DND-41 (cell line): ENCODE data around the gene HEATR3.

Source experiments
- ATAC-seq: fragments of 200-7000 bp; cut with Tn5 transposase; 3 replicates; pipeline ENCODE4 v1.9.1; 2021; ENCODE audit warnings: low read depth; ENCODE audit not compliant: insufficient read depth
- DNase-seq: peaks from one replicate; pipeline ENCODE4 v3.0.0-alpha.2; 2020
- H2AFZ ChIP-seq: 2 replicates; pipeline ENCODE4 v1.6.0; 2012; ENCODE audit warnings: low read depth, low read length
- H3K27ac ChIP-seq: 2 replicates; pipeline ENCODE4 v1.5.1; 2012; ENCODE audit warnings: low read length, inconsistent platforms
- H3K27me3 ChIP-seq: fragments of 200-600 bp; sonication (generic); 2 replicates; pipeline ENCODE4 v1.6.0; 2012; ENCODE audit warnings: low read length, mild to moderate bottlenecking, inconsistent platforms; ENCODE audit not compliant: insufficient read depth, poor library complexity
- H3K36me3 ChIP-seq: 2 replicates; pipeline ENCODE4 v1.5.1; 2012; ENCODE audit warnings: low read length, inconsistent platforms; ENCODE audit not compliant: insufficient read depth
- H3K4me1 ChIP-seq: 2 replicates; pipeline ENCODE4 v1.5.1; 2012; ENCODE audit warnings: mild to moderate bottlenecking, low read length; ENCODE audit not compliant: insufficient read depth
- H3K4me2 ChIP-seq: 2 replicates; pipeline ENCODE4 v1.6.0; 2012; ENCODE audit warnings: mild to moderate bottlenecking, moderate library complexity, low read length, inconsistent platforms; ENCODE audit not compliant: insufficient read depth
- H3K4me3 ChIP-seq, 2 experiments: fragments of 200-600 bp in 1 of 2; shearing (Covaris generic) in 1 of 2; 2 replicates each; pipeline ENCODE4 v1.5.1; 2012 to 2016; ENCODE audit warnings: inconsistent platforms in 2 of 2, low read length in 2 of 2, mild to moderate bottlenecking in 2 of 2, low read depth in 1 of 2, moderate library complexity in 1 of 2
- H3K79me2 ChIP-seq: 2 replicates; pipeline ENCODE4 v1.6.0; 2012; ENCODE audit warnings: low read length, inconsistent platforms; ENCODE audit not compliant: insufficient read depth
- H3K9ac ChIP-seq: 2 replicates; pipeline ENCODE4 v1.6.0; 2012; ENCODE audit warnings: low read depth, mild to moderate bottlenecking, inconsistent platforms, low read length, moderate library complexity
- H3K9me3 ChIP-seq: 2 replicates; pipeline ENCODE4 v1.5.1; 2012; ENCODE audit warnings: low read length, moderate library complexity, mild to moderate bottlenecking, inconsistent platforms; ENCODE audit not compliant: insufficient read depth, severe bottlenecking
- H4K20me1 ChIP-seq: 2 replicates; pipeline ENCODE4 v1.6.0; 2012; ENCODE audit warnings: low read length; ENCODE audit not compliant: insufficient read depth
- EZH2 ChIP-seq: IDR thresholded peaks from 3 replicates; pipeline ENCODE4 v1.6.1; 2012; ENCODE audit warnings: borderline replicate concordance, low read depth, mild to moderate bottlenecking, moderate library complexity, low read length, inconsistent platforms; ENCODE audit not compliant: severe bottlenecking
- TF ChIP-seq, protein P1 (sequence below): IDR thresholded peaks from 2 replicates; pipeline ENCODE4 v1.5.1; 2012; ENCODE audit warnings: borderline replicate concordance, low read length, moderate library complexity, mild to moderate bottlenecking; ENCODE audit not compliant: poor library complexity, severe bottlenecking; ENCODE audit errors: extremely low read depth

HEATR3 gene

DNA sequence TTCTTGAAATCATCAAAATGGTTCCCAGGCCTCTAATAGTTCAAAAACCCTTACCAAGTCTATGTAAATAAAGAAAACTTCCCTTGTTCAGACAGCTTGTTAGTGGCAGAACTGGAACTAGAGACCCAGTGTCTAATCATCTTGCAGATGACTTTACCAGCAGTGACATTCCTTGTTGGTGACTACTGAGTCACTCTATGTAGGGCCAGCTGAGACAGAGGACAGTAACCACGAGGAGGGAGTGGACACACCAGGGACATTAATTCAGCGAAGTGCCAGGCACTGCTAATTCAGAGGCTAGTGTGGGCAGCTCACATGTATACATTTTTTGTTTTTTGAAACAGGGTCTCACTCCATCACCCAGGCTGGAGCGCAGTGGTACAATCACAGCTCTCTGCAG lies 6.1 kb upstream of the HEATR3 start:
- H3K27ac ChIP-seq = no peak overlapping the region
- H3K4me1 ChIP-seq = peaks cover 6% of the 10 kb centered on the region
- H3K27me3 ChIP-seq = no peaks in the 10 kb centered on the region
- no peak overlapping the region for H3K4me3 ChIP-seq
- peaks cover 7% of the 10 kb centered on the region for H3K9me3 ChIP-seq
- H3K79me2 ChIP-seq = no peaks in the 10 kb centered on the region
- TF ChIP-seq EZH2 = no peak
- TF ChIP-seq, protein P1, sequence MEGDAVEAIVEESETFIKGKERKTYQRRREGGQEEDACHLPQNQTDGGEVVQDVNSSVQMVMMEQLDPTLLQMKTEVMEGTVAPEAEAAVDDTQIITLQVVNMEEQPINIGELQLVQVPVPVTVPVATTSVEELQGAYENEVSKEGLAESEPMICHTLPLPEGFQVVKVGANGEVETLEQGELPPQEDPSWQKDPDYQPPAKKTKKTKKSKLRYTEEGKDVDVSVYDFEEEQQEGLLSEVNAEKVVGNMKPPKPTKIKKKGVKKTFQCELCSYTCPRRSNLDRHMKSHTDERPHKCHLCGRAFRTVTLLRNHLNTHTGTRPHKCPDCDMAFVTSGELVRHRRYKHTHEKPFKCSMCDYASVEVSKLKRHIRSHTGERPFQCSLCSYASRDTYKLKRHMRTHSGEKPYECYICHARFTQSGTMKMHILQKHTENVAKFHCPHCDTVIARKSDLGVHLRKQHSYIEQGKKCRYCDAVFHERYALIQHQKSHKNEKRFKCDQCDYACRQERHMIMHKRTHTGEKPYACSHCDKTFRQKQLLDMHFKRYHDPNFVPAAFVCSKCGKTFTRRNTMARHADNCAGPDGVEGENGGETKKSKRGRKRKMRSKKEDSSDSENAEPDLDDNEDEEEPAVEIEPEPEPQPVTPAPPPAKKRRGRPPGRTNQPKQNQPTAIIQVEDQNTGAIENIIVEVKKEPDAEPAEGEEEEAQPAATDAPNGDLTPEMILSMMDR = no peak
- no peaks in the 10 kb centered on the region for H4K20me1 ChIP-seq
- H3K36me3 ChIP-seq = no peaks in the 10 kb centered on the region
- no peak overlapping the region for H3K4me2 ChIP-seq
- H3K9ac ChIP-seq = no peak overlapping the region
- ATAC-seq = no peak
- H2AFZ ChIP-seq = no peak overlapping the region
- no peak for DNase-seq

DNA sequence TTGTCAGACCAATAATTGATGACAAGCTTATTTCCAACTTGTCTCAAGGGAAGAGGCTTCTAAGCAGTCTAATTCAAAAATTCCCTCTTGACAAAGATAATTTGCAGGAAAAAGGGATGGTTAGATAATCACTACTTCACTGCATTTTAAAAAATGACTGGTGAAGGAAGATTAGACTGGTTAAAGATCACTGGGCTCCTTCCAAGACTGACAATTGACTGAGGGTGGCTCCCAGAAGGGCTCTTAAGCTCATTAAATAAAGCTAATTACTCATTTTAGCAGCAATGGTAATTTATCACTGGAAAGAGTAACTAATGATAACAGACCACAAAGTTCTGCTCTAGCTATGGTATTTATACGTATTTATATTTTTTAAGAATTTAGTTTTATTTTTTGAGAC lies 4.4 kb upstream of the HEATR3 start:
- TF ChIP-seq, protein P1 = no peak
- TF ChIP-seq EZH2 = no peak
- no peak overlapping the region for H3K4me3 ChIP-seq
- H4K20me1 ChIP-seq = 0 out of 2 replicates have a peak, but pooled peaks cover under 1% of the 10 kb centered on the region
- H3K9me3 ChIP-seq = peaks cover 3% of the 10 kb centered on the region
- H3K4me2 ChIP-seq = no peak overlapping the region
- H2AFZ ChIP-seq = no peak overlapping the region
- peaks cover 13% of the 10 kb centered on the region for H3K4me1 ChIP-seq
- H3K27me3 ChIP-seq = no peaks in the 10 kb centered on the region
- no peak for ATAC-seq
- DNase-seq = no peak
- H3K79me2 ChIP-seq = peaks cover 5% of the 10 kb centered on the region
- H3K36me3 ChIP-seq = no peaks in the 10 kb centered on the region; the same call in 1 of the 2 replicates
- H3K9ac ChIP-seq = no peak overlapping the region
- no peak overlapping the region for H3K27ac ChIP-seq

DNA sequence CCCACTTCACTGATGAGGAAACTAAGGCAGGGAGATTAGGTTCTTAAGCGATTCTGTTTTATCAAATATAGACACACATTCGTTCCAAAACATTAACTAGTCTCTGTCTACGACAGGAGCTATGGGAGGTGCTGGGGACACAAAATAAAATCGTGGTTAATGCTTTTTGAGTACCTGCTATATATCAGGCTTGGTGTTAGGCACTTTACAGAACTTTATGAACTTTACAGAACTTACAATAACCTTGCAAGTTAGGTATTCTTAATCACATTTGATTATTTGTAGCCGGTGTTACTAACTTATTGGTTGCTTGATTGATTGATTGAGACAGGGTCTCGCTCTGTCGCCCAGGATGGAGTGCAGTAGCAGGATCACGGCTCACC lies 538 bp upstream of the HEATR3 start:
- H3K79me2 ChIP-seq = peaks cover 39% of the 10 kb centered on the region
- H3K27me3 ChIP-seq = no peaks in the 10 kb centered on the region
- TF ChIP-seq EZH2 = no peak
- TF ChIP-seq, protein P1 = no peak
- H3K4me3 ChIP-seq = peak overlapping the region in 1 of 2 experiments; percentile 97; a peak in 2 of 4 replicates
- peak overlapping the region; percentile 51 for H3K27ac ChIP-seq
- H3K9me3 ChIP-seq = no peaks in the 10 kb centered on the region
- H3K36me3 ChIP-seq = peaks cover 28% of the 10 kb centered on the region
- H3K9ac ChIP-seq = peak overlapping the region; percentile 23
- ATAC-seq (no peak), DNase-seq (no peak)
- peaks cover 27% of the 10 kb centered on the region for H4K20me1 ChIP-seq
- H3K4me1 ChIP-seq = peaks cover 38% of the 10 kb centered on the region
- H3K4me2 ChIP-seq = peak overlapping the region; percentile 99
- H2AFZ ChIP-seq = peak overlapping the region; percentile 46
